GM19397 (cell line): ENCODE measurements around the gene PLCG2.
"Not testable (repeated sequence)": the region's sequence is repeated elsewhere in the genome, so short reads cannot be mapped to it uniquely, and the experiment has no call there.

Experiments
- ATAC-seq: cut with Tn5 transposase; IDR thresholded peaks from one replicate; pipeline ENCODE4 v1.9.1; 2021; ENCODE audit warnings: mild to moderate bottlenecking, moderate library complexity; ENCODE audit not compliant: unreplicated experiment

The PLCG2 gene

GRCh38 chr16:81786868-81787267, 7.8 kb downstream of the PLCG2 start:
- no peak for ATAC-seq

- ATAC-seq = no peak
Observed at GRCh38 chr16:81787659-81788058, 8.6 kb downstream of the PLCG2 start.

- ATAC-seq = no peak
Observed at GRCh38 chr16:81790277-81790676, 11.2 kb downstream of the PLCG2 start.

- ATAC-seq = no peak
Observed at GRCh38 chr16:81790830-81791435, 11.8 kb downstream of the PLCG2 start.

GRCh38 chr16:81792828-81793227, 13.7 kb downstream of the PLCG2 start:
- ATAC-seq = no peak

GRCh38 chr16:81795193-81795592, 16.1 kb downstream of the PLCG2 start:
- ATAC-seq = no peak

- ATAC-seq = no peak
Observed at GRCh38 chr16:81796035-81796434, 16.9 kb downstream of the PLCG2 start.

GRCh38 chr16:81796583-81797346, 17.7 kb downstream of the PLCG2 start:
- ATAC-seq = no peak

GRCh38 chr16:81797443-81797842, 18.4 kb downstream of the PLCG2 start:
- ATAC-seq = peak; percentile 52

- peak; percentile 64 for ATAC-seq
Observed at GRCh38 chr16:81798311-81799137, 19.4 kb downstream of the PLCG2 start.

GRCh38 chr16:81799138-81799504, 20.0 kb downstream of the PLCG2 start:
- ATAC-seq = no peak

GRCh38 chr16:81801724-81802123, 22.6 kb downstream of the PLCG2 start:
- ATAC-seq = not testable (repeated sequence)

GRCh38 chr16:81803332-81803731, 24.2 kb downstream of the PLCG2 start:
- ATAC-seq = no peak

GRCh38 chr16:81804134-81804610, 25.1 kb downstream of the PLCG2 start:
- ATAC-seq = no peak

GRCh38 chr16:81806696-81807095, 27.6 kb downstream of the PLCG2 start:
- no peak for ATAC-seq

GRCh38 chr16:81807767-81808358, 28.8 kb downstream of the PLCG2 start:
- ATAC-seq = no peak

GRCh38 chr16:81808933-81809480, 29.9 kb downstream of the PLCG2 start:
- peak; percentile 63 for ATAC-seq

GRCh38 chr16:81809567-81809966, 30.5 kb downstream of the PLCG2 start:
- no peak for ATAC-seq

- ATAC-seq = peak; percentile 35
Observed at GRCh38 chr16:81810361-81810760, 31.3 kb downstream of the PLCG2 start.

- ATAC-seq = peak; percentile 33
Observed at GRCh38 chr16:81810894-81811538, 31.9 kb downstream of the PLCG2 start.
